Activated naive CD8-positive, alpha-beta T cell treated with anti-CD3 and anti-CD28 coated beads, Interleukin-2, amount 10 ng/mL, durations not matched to agents 7 days and 5 days (primary cell): Measurements from ENCODE around the gene ZBTB42. TPM values are rescaled to one million over a fixed set of nuclear protein-coding genes. Genes with fewer than 3 reads are reported as not detected.

Source experiments
- ATAC-seq: fragments of 150-1000 bp; cut with Tn5 transposase; one replicate; pipeline ENCODE4 v1.10.0; 2021; ENCODE audit warnings: low read depth, moderate library complexity
- POLR2A ChIA-PET: fragments of 350-600 bp; sonication (Branson Sonifier 250); formaldehyde crosslinking; loops from one replicate; lab custom pipeline; 2021; ENCODE audit warnings: antibody characterized with exemption; lab: Charles Lee
- DNase-seq: peaks from one replicate; pipeline ENCODE4 v3.0.0; 2021
- H3K27ac Mint-ChIP-seq: one replicate; pipeline ENCODE4 v1.8.0; 2022; ENCODE audit warnings: mild to moderate bottlenecking, mixed read lengths
- H3K27me3 Mint-ChIP-seq: one replicate; pipeline ENCODE4 v1.8.0; 2022; ENCODE audit warnings: mild to moderate bottlenecking, moderate library complexity, mixed read lengths
- H3K36me3 Mint-ChIP-seq: one replicate; pipeline ENCODE4 v1.8.0; 2021; ENCODE audit warnings: mild to moderate bottlenecking, mixed read lengths
- H3K4me1 Mint-ChIP-seq: one replicate; pipeline ENCODE4 v1.8.0; 2021; ENCODE audit warnings: mixed read lengths
- H3K4me3 Mint-ChIP-seq: one replicate; pipeline ENCODE4 v1.8.0; 2022; ENCODE audit warnings: mild to moderate bottlenecking, moderate library complexity, mixed read lengths
- H3K9me3 Mint-ChIP-seq: one replicate; pipeline ENCODE4 v1.8.0; 2021; ENCODE audit warnings: mixed read lengths
- total RNA-seq, 2 experiments: library from RNA; stranded (reverse); gene quantifications; one replicate each; pipeline ENCODE4 v1.2.3, GENCODE V29; 2021

Gene ZBTB42
- total RNA-seq, 2 experiments from 2014 or later, result 6.7 to 6.9 TPM

- H3K4me1 Mint-ChIP-seq, result peaks cover 3% of the 10 kb centered on the region
- H3K36me3 Mint-ChIP-seq, result peaks cover 30% of the 10 kb centered on the region
- H3K27me3 Mint-ChIP-seq, result no peaks in the 10 kb centered on the region
- POLR2A ChIA-PET, result no interaction called here
- DNase-seq (no peak), ATAC-seq (no peak)
- no peak overlapping the region for H3K4me3 Mint-ChIP-seq
- H3K27ac Mint-ChIP-seq, result no peak overlapping the region
- no peaks in the 10 kb centered on the region for H3K9me3 Mint-ChIP-seq
Measured at GRCh38 chr14:104772707-104773504, 28.0 kb upstream of the ZBTB42 start.

- no peak overlapping the region for H3K27ac Mint-ChIP-seq
- ATAC-seq (no peak), DNase-seq (no peak)
- POLR2A ChIA-PET, result no interaction called here
- H3K9me3 Mint-ChIP-seq, result no peaks in the 10 kb centered on the region
- no peak overlapping the region for H3K4me3 Mint-ChIP-seq
- peaks cover 30% of the 10 kb centered on the region for H3K36me3 Mint-ChIP-seq
- H3K4me1 Mint-ChIP-seq, result peaks cover 1% of the 10 kb centered on the region
- no peaks in the 10 kb centered on the region for H3K27me3 Mint-ChIP-seq
Measured at GRCh38 chr14:104773505-104774452, 27.1 kb upstream of the ZBTB42 start.

- Mint-ChIP-seq H3K27me3 (no peaks in the 10 kb centered on the region), H3K9me3 (no peaks in the 10 kb centered on the region), H3K36me3 (peaks cover 30% of the 10 kb centered on the region)
Measured at GRCh38 chr14:104774453-104775072, 26.3 kb upstream of the ZBTB42 start.

GRCh38 chr14:104775073-104775489 is 25.8 kb upstream of the ZBTB42 start:
- no peaks in the 10 kb centered on the region for H3K27me3 Mint-ChIP-seq
- ATAC-seq, result no peak
- no peaks in the 10 kb centered on the region for H3K9me3 Mint-ChIP-seq
- peaks cover 26% of the 10 kb centered on the region for H3K36me3 Mint-ChIP-seq
- no peak overlapping the region for H3K27ac Mint-ChIP-seq
- no peak for DNase-seq
- POLR2A ChIA-PET, result no interaction called here
- H3K4me3 Mint-ChIP-seq, result no peak overlapping the region
- no peaks in the 10 kb centered on the region for H3K4me1 Mint-ChIP-seq

More at GRCh38 chr14:104774453-104775072, 26.3 kb upstream of the ZBTB42 start:
- DNase-seq (no peak), ATAC-seq (no peak)
- Mint-ChIP-seq H3K4me1 (no peaks in the 10 kb centered on the region), H3K27ac (no peak overlapping the region), H3K4me3 (no peak overlapping the region)
- POLR2A ChIA-PET, result no interaction called here

GRCh38 chr14:104776481-104776880 is 24.4 kb upstream of the ZBTB42 start:
- ATAC-seq (no peak), DNase-seq (no peak)
- H3K4me1 Mint-ChIP-seq, result no peaks in the 10 kb centered on the region
- no peaks in the 10 kb centered on the region for H3K27me3 Mint-ChIP-seq
- H3K27ac Mint-ChIP-seq, result no peak overlapping the region
- POLR2A ChIA-PET, result no interaction called here
- H3K9me3 Mint-ChIP-seq, result no peaks in the 10 kb centered on the region
- peaks cover 17% of the 10 kb centered on the region for H3K36me3 Mint-ChIP-seq
- H3K4me3 Mint-ChIP-seq, result no peak overlapping the region

GRCh38 chr14:104776961-104777807 is 23.7 kb upstream of the ZBTB42 start:
- no peak for ATAC-seq
- no peak overlapping the region for H3K4me3 Mint-ChIP-seq
- no peak overlapping the region for H3K27ac Mint-ChIP-seq
- H3K9me3 Mint-ChIP-seq, result no peaks in the 10 kb centered on the region
- POLR2A ChIA-PET, result no interaction called here
- no peaks in the 10 kb centered on the region for H3K4me1 Mint-ChIP-seq
- DNase-seq, result no peak
- peaks cover 10% of the 10 kb centered on the region for H3K36me3 Mint-ChIP-seq
- H3K27me3 Mint-ChIP-seq, result no peaks in the 10 kb centered on the region

- ATAC-seq, result no peak
- Mint-ChIP-seq H3K9me3 (no peaks in the 10 kb centered on the region), H3K36me3 (peaks cover 10% of the 10 kb centered on the region), H3K27ac (no peak overlapping the region), H3K4me3 (no peak overlapping the region), H3K27me3 (no peaks in the 10 kb centered on the region), H3K4me1 (no peaks in the 10 kb centered on the region)
- no peak for DNase-seq
- POLR2A ChIA-PET, result no interaction called here
Measured at GRCh38 chr14:104777808-104778249, 23.1 kb upstream of the ZBTB42 start.

- Mint-ChIP-seq H3K27ac (no peak overlapping the region), H3K4me3 (no peak overlapping the region), H3K36me3 (peaks cover 10% of the 10 kb centered on the region), H3K4me1 (no peaks in the 10 kb centered on the region), H3K9me3 (no peaks in the 10 kb centered on the region), H3K27me3 (no peaks in the 10 kb centered on the region)
- no peak for ATAC-seq
- no peak for DNase-seq
- POLR2A ChIA-PET, result no interaction called here
Measured at GRCh38 chr14:104778694-104779331, 22.1 kb upstream of the ZBTB42 start.

GRCh38 chr14:104779776-104780512 is 21.0 kb upstream of the ZBTB42 start:
- no peak for DNase-seq
- Mint-ChIP-seq H3K27me3 (no peaks in the 10 kb centered on the region), H3K4me1 (no peaks in the 10 kb centered on the region), H3K4me3 (no peak overlapping the region), H3K27ac (no peak overlapping the region), H3K9me3 (no peaks in the 10 kb centered on the region), H3K36me3 (peaks cover 8% of the 10 kb centered on the region)
- ATAC-seq, result no peak
- POLR2A ChIA-PET, result no interaction called here

- Mint-ChIP-seq H3K9me3 (no peaks in the 10 kb centered on the region), H3K27me3 (no peaks in the 10 kb centered on the region), H3K4me1 (no peaks in the 10 kb centered on the region), H3K36me3 (peaks cover 8% of the 10 kb centered on the region), H3K27ac (no peak overlapping the region), H3K4me3 (no peak overlapping the region)
- DNase-seq (no peak), ATAC-seq (no peak)
- POLR2A ChIA-PET, result interaction anchor here (1.4 kb wide), 1 partner anchor 9 kb away, joined by 3 read pairs; no protein-coding TSS in a partner anchor
Measured at GRCh38 chr14:104780513-104781030, 20.3 kb upstream of the ZBTB42 start.

GRCh38 chr14:104781271-104782077 is 19.4 kb upstream of the ZBTB42 start:
- Mint-ChIP-seq H3K4me1 (no peaks in the 10 kb centered on the region), H3K27ac (no peak overlapping the region), H3K36me3 (peaks cover 3% of the 10 kb centered on the region), H3K9me3 (no peaks in the 10 kb centered on the region), H3K4me3 (no peak overlapping the region), H3K27me3 (no peaks in the 10 kb centered on the region)
- no peak for DNase-seq
- no peak for ATAC-seq
- POLR2A ChIA-PET, result interaction anchor here (1.4 kb wide), 2 partner anchors 8 to 19 kb away, joined by 3 read pairs; partner anchors contain the start of gene ZBTB42
